Adrenal gland (tissue), 5 donors: ENCODE results near the gene CEACAM1.

Experiments used
- CTCF ChIP-seq, 6 experiments: fragments of 450-650 bp in 4 of 6; fragments of 200-600 bp in 2 of 6; sonication (generic) in 1 of 6; IDR thresholded peaks; 1 replicate in 5 of 6; 2 replicates in 1 of 6; pipeline versions ENCODE4 v1.5.1 to v1.8.0; 2016 to 2021; ENCODE audit warnings: antibody characterized with exemption in 6 of 6, mild to moderate bottlenecking in 2 of 6, moderate library complexity in 1 of 6
- POLR2A ChIP-seq, 2 donors: fragments of 450-650 bp; IDR thresholded peaks; one replicate each; pipeline ENCODE4 v1.6.1; 2017; ENCODE audit warnings: antibody characterized with exemption in 2 of 2, mild to moderate bottlenecking in 2 of 2, moderate library complexity in 1 of 2
- donor health status: DM: no; HTN: no; CAD: no.

GRCh38 chr19:42546831-42547500 lies 18.7 kb upstream of the CEACAM1 start:
- no peak for TF ChIP-seq POLR2A (IDR thresholded peaks at IDR 0.05)
- no peak for TF ChIP-seq CTCF (IDR thresholded peaks at IDR 0.05)
